OCI-LY3 (cell line): ENCODE data around the gene TNS1.

ENCODE experiments used
- EZH2phosphoT487 ChIP-seq: fragments of 200-600 bp; shearing (Covaris generic); IDR thresholded peaks from 2 replicates; pipeline ENCODE4 v1.6.1; 2018; ENCODE audit warnings: antibody characterized with exemption, mixed run types, low read depth
- TF ChIP-seq, protein P1 (sequence below): fragments of 200-600, 300-600 bp; sonication (generic); IDR thresholded peaks from 2 replicates; pipeline ENCODE4 v1.5.1; 2014; ENCODE audit warnings: antibody characterized with exemption, low read length, low read depth

DNA sequence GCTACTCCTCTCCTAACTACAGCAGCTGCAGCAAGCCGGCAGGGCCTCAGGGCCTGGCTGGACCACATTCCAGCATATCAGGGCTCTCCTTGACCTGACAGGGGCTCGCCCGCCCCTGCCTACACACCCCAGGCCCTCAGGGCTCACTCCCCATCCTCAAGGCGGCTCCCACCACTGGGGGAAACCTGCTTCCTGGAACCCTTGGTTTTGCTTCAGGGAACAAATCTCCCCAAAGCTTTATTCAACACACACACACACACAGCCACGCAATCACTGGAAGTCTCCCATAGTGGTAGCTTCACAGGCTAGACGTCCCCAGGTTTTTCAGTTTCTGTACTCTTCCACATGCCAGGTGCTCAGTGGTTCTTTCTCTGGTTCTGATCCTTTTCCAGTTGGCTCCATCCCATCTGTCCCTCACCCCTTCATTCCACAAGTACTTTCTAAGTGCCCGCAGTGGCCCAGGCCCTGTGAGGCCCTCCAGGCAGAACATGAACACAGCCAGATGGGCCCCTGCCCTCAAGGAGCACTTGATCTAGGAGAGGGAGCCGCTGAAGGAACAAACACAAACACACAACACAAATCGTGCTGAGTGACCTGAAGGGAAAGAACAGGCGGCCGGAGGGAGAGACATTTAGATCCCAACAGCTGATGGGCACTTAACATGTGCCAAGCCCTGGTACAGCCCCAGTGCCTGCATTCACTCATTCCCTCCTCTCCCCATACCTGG is 51.1 kb downstream of the TNS1 start:
- TF ChIP-seq, protein P1, sequence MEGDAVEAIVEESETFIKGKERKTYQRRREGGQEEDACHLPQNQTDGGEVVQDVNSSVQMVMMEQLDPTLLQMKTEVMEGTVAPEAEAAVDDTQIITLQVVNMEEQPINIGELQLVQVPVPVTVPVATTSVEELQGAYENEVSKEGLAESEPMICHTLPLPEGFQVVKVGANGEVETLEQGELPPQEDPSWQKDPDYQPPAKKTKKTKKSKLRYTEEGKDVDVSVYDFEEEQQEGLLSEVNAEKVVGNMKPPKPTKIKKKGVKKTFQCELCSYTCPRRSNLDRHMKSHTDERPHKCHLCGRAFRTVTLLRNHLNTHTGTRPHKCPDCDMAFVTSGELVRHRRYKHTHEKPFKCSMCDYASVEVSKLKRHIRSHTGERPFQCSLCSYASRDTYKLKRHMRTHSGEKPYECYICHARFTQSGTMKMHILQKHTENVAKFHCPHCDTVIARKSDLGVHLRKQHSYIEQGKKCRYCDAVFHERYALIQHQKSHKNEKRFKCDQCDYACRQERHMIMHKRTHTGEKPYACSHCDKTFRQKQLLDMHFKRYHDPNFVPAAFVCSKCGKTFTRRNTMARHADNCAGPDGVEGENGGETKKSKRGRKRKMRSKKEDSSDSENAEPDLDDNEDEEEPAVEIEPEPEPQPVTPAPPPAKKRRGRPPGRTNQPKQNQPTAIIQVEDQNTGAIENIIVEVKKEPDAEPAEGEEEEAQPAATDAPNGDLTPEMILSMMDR, result no peak
- TF ChIP-seq EZH2phosphoT487, result no peak
